ENCODE results near the gene ATP2B1. TPM values are rescaled to one million over a fixed set of nuclear protein-coding genes. Genes with fewer than 3 reads are reported as not detected.

ATP2B1 gene
- total RNA-seq, 4 donors from 2014 or later = 31.8 to 97.3 (median 74.5) TPM

DNA sequence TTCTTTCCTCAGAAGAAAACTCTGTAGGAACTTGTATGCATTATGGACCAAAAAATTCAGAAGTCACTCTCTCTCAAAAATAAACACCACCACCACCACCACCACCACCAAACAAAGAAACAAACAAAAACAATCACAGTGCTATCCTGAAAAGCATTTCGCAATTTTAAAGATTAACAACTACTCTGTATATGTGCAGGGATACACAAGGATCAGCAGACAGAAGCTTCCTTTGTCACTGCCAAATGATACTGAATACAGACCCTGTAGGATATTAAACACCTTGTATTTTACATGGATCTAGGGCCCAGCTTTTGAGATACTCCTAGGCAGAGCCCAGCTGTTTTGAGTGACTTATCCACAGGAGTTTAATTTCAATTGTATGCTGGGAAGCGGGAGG is 31.7 kb downstream of the ATP2B1 start:
- Histone ChIP-seq H3K36me3 (no peaks in the 10 kb centered on the region), H3K9me3 (peaks cover 15% of the 10 kb centered on the region), H3K27me3 (no peaks in the 10 kb centered on the region), H3K4me3 (no peak overlapping the region), H3K4me1 (peaks cover 7% of the 10 kb centered on the region), H3K27ac (no peak overlapping the region)
- WGBS = 97% methylated on average over 2 of the region's 2 CpGs
- DNase-seq (ENCODE audit: low spot score in 2 of 2) = no peak
- TF ChIP-seq EP300 (IDR thresholded peaks at IDR 0.05) = no peak
- TF ChIP-seq POLR2AphosphoS5 (IDR thresholded peaks at IDR 0.05) = no peak
- no peak for TF ChIP-seq CTCF (IDR thresholded peaks at IDR 0.05)
- TF ChIP-seq POLR2A (IDR thresholded peaks at IDR 0.05) = no peak

DNA sequence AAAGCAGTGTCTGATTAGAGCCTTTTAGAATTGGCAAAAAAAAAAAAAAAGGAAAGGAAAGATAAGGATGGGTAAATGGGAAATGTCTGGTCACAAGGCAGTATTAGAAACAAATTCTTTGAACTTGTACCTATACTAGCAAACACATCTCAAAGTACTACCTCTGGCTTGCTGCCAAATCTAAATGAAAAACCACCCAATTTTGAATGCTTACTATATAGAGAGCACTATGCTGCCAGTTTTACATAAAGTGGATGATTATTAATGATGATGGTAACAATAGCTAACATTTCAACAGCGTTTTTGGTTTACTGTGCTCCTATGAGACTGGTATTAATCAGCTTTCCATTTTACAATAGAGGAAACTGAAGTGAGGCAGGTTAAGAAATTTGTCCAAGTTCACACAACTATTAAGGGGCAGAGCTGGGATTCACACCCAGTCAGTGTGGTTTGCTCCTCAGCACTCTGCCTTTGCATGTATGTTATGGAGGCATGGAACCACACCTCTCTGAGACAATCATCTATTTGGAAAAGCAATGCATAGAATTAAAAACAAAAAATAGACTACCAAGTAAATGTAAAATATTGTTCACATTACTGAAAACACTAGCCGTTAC is 34.2 kb downstream of the ATP2B1 start:
- no peak for DNase-seq (ENCODE audit: low spot score in 2 of 2)
- WGBS = 75% methylated on average over 2 of the region's 2 CpGs
- Histone ChIP-seq H3K27me3 (no peaks in the 10 kb centered on the region), H3K4me3 (no peak overlapping the region), H3K36me3 (no peaks in the 10 kb centered on the region), H3K9me3 (no peaks in the 10 kb centered on the region), H3K4me1 (peaks cover 7% of the 10 kb centered on the region), H3K27ac (no peak overlapping the region)
- TF ChIP-seq POLR2A (IDR thresholded peaks at IDR 0.05) (no peak), POLR2AphosphoS5 (IDR thresholded peaks at IDR 0.05) (no peak), CTCF (IDR thresholded peaks at IDR 0.05) (no peak), EP300 (IDR thresholded peaks at IDR 0.05) (no peak)

DNA sequence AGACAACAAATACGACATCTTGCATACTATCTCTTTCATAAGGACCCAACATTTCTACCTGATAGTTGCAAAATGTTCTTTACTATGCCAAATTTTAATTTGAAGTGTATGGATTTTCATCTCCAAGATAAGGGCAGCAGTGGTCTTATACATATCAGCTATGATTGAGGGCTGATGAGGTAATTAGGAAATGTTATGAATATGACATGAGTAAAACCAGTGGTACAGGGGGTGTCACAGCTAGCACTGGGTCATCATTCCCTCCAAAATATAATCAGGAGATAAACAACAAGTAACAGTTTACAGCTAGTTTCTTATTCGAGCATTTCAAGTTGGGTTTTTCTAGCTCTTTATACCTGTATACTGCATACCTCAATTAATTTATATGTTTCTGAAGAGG is 35.0 kb downstream of the ATP2B1 start:
- TF ChIP-seq POLR2A (IDR thresholded peaks at IDR 0.05) = no peak
- TF ChIP-seq POLR2AphosphoS5 (IDR thresholded peaks at IDR 0.05) = no peak
- TF ChIP-seq EP300 (IDR thresholded peaks at IDR 0.05) = no peak
- no peak for TF ChIP-seq CTCF (IDR thresholded peaks at IDR 0.05)
- Histone ChIP-seq H3K4me3 (no peak overlapping the region), H3K4me1 (peaks cover 7% of the 10 kb centered on the region), H3K27ac (no peak overlapping the region), H3K36me3 (no peaks in the 10 kb centered on the region), H3K27me3 (no peaks in the 10 kb centered on the region), H3K9me3 (no peaks in the 10 kb centered on the region)
- DNase-seq (ENCODE audit: low spot score in 2 of 2) = no peak
- 92% methylated on average over 2 of the region's 2 CpGs for WGBS

DNA sequence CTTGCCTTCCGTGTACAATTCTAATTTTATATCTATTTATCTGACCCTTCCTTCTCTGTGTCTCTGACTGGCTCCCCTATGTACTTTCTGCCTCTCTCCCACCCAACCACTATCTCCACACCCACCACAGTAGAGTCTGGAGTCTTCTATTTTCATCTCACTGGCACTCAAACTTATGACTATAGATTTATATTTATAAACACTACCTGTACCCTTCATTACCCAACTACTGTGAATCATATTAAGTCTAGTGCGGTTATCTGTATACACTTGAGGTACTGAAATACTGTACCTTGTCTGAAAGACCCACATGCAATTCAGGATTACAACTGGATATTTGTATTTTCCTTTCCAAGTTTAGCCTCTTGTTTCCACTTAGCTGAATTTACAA is 36.1 kb downstream of the ATP2B1 start:
- no peak for DNase-seq (ENCODE audit: low spot score in 2 of 2)
- H3K27me3 ChIP-seq = no peaks in the 10 kb centered on the region
- WGBS = 96% methylated on average over 2 of the region's 2 CpGs
- no peak overlapping the region for H3K27ac ChIP-seq
- H3K4me3 ChIP-seq = no peak overlapping the region
- no peaks in the 10 kb centered on the region for H3K36me3 ChIP-seq
- H3K9me3 ChIP-seq = no peaks in the 10 kb centered on the region
- TF ChIP-seq EP300 (IDR thresholded peaks at IDR 0.05) = no peak
- TF ChIP-seq CTCF (IDR thresholded peaks at IDR 0.05) = no peak
- peaks cover 7% of the 10 kb centered on the region for H3K4me1 ChIP-seq

DNA sequence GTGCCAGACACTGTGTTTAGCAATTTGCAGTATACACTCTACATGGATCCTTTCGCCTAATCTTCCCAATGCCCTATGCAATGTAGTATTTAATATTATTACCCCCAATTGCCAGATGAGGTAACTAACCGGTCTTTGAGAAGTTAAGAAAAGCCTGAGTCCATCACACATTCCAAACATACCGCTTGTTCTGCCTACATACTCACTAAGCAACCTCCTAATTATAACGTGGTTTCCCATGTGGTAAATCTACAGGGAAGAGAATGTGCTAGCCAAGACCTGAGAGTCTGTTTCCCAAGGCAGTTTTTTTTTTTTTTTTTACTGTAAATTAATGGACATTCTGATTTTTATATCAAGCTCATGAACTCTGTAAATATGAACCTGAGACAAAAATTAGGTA is 37.2 kb downstream of the ATP2B1 start:
- no peak for TF ChIP-seq CTCF (IDR thresholded peaks at IDR 0.05)
- TF ChIP-seq POLR2A (IDR thresholded peaks at IDR 0.05) = no peak
- no peak for TF ChIP-seq EP300 (IDR thresholded peaks at IDR 0.05)
- TF ChIP-seq POLR2AphosphoS5 (IDR thresholded peaks at IDR 0.05) = no peak
- no peak for DNase-seq (ENCODE audit: low spot score in 2 of 2)
- no peak overlapping the region for H3K27ac ChIP-seq
- WGBS = 76% methylated on average over 4 of the region's 4 CpGs
- H3K9me3 ChIP-seq = no peaks in the 10 kb centered on the region
- no peaks in the 10 kb centered on the region for H3K27me3 ChIP-seq
- no peak overlapping the region for H3K4me3 ChIP-seq
- H3K36me3 ChIP-seq = no peaks in the 10 kb centered on the region
- H3K4me1 ChIP-seq = peaks cover 5% of the 10 kb centered on the region

Data from suprapubic skin (tissue), 4 donors.